NCI-H345 treated with DMSO at 0.1 percent for 48 hours (cell line): ENCODE measurements around the gene SPDL1.

Source experiments
- DNase-seq: peaks from one replicate; lab custom pipeline; 2025; ENCODE audit not compliant: unreplicated experiment; lab: John Stamatoyannopoulos, UW

Gene SPDL1

GRCh38 chr5:169583424-169584220 is at the start of gene SPDL1:
Gene SPDL1, plus strand, starts transcription at chr5:169583773. Its CDS starts 4,644 bp downstream, at chr5:169588417.
- peak; percentile 96 for DNase-seq

GRCh38 chr5:169534311-169534880 is 49.2 kb upstream of the SPDL1 start:
- no peak for DNase-seq

- no peak for DNase-seq
These were observed 48.6 kb upstream of the SPDL1 start for GRCh38 chr5:169534939-169535338.

GRCh38 chr5:169538944-169539343 is 44.6 kb upstream of the SPDL1 start:
- no peak for DNase-seq

- no peak for DNase-seq
These were observed 40.8 kb upstream of the SPDL1 start for GRCh38 chr5:169542811-169543210.

GRCh38 chr5:169544264-169544950 is 39.2 kb upstream of the SPDL1 start:
- DNase-seq = no peak

- no peak for DNase-seq
These were observed 37.8 kb upstream of the SPDL1 start for GRCh38 chr5:169545762-169546161.

GRCh38 chr5:169546346-169546745 is 37.2 kb upstream of the SPDL1 start:
- no peak for DNase-seq

- DNase-seq = no peak
These were observed 36.1 kb upstream of the SPDL1 start for GRCh38 chr5:169547508-169547907.

GRCh38 chr5:169548315-169548714 is 35.3 kb upstream of the SPDL1 start:
- no peak for DNase-seq

GRCh38 chr5:169549453-169550100 is 34.0 kb upstream of the SPDL1 start:
- no peak for DNase-seq

- no peak for DNase-seq
These were observed 33.3 kb upstream of the SPDL1 start for GRCh38 chr5:169550227-169550626.

GRCh38 chr5:169551146-169551545 is 32.4 kb upstream of the SPDL1 start:
- no peak for DNase-seq

- DNase-seq = no peak
These were observed 31.9 kb upstream of the SPDL1 start for GRCh38 chr5:169551696-169552095.

GRCh38 chr5:169554251-169554650 is 29.3 kb upstream of the SPDL1 start:
- no peak for DNase-seq

- DNase-seq = no peak
These were observed 25.7 kb upstream of the SPDL1 start for GRCh38 chr5:169557838-169558237.

- DNase-seq = no peak
These were observed 21.7 kb upstream of the SPDL1 start for GRCh38 chr5:169561893-169562292.

- no peak for DNase-seq
These were observed 20.2 kb upstream of the SPDL1 start for GRCh38 chr5:169563369-169563768.

- no peak for DNase-seq
These were observed 17.4 kb upstream of the SPDL1 start for GRCh38 chr5:169566202-169566601.

GRCh38 chr5:169567079-169567478 is 16.5 kb upstream of the SPDL1 start:
- no peak for DNase-seq

- no peak for DNase-seq
These were observed 14.1 kb upstream of the SPDL1 start for GRCh38 chr5:169569513-169569912.

- no peak for DNase-seq
These were observed 12.2 kb upstream of the SPDL1 start for GRCh38 chr5:169571355-169571754.
